Kidney epithelial cell (primary cell): Measurements from ENCODE around the gene RPL26. TPM values are rescaled to one million over a fixed set of nuclear protein-coding genes. Genes with fewer than 3 reads are reported as not detected.
"Not testable (repeated sequence)": the region's sequence is repeated elsewhere in the genome, so short reads cannot be mapped to it uniquely, and the experiment has no call there.

Source experiments
- DNase-seq: peaks from one replicate; pipeline ENCODE4 v3.0.0-alpha.2; 2010; ENCODE audit warnings: low read depth
- H3K27me3 ChIP-seq: 2 replicates; pipeline ENCODE4 v1.6.0; 2011; ENCODE audit warnings: low read length; ENCODE audit not compliant: control insufficient read depth, insufficient read depth
- H3K36me3 ChIP-seq: 2 replicates; pipeline ENCODE4 v1.5.1; 2011; ENCODE audit warnings: low read length; ENCODE audit not compliant: control insufficient read depth, insufficient read depth
- H3K4me3 ChIP-seq: 2 replicates; pipeline ENCODE4 v1.5.1; 2011; ENCODE audit warnings: low read depth, mild to moderate bottlenecking, control low read depth, low read length
- total RNA-seq: library from RNA; depleted of rRNA; stranded (reverse); fragments of >200 nt; gene quantifications from 2 replicates; pipeline ENCODE4 v1.2.3, GENCODE V29; 2015
- TF ChIP-seq, protein P1 (sequence below): IDR thresholded peaks from 2 replicates; pipeline ENCODE4 v1.5.1; 2011; ENCODE audit warnings: mild to moderate bottlenecking, moderate library complexity, low read length, control low read depth, inconsistent platforms; ENCODE audit not compliant: insufficient read depth, poor library complexity, severe bottlenecking

The RPL26 gene
- total RNA-seq, 1 donor from 2014 or later: 6,972 TPM

DNA sequence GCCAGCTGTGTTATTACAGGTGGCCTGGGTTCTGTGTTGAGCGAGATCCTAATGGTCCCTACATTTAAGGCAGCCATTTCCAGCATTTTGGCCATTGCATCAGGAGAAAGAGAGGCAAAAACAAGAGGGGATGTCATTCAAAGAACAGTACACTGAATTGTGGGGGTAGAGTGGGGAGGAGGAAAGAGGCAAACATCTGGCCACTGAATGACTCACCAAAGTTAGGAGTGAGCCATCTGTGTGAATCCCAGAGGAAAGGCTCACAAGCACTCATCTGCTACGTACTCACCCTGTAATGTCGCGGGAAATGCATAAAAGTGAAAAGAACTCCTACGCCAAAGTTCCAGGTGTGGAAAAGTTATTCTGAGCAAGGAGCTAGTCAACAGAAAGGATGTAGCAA lies 23.2 kb downstream of the RPL26 start:
- H3K4me3 ChIP-seq: no peak overlapping the region
- no peaks in the 10 kb centered on the region for H3K36me3 ChIP-seq
- no peaks in the 10 kb centered on the region for H3K27me3 ChIP-seq
- TF ChIP-seq, protein P1, sequence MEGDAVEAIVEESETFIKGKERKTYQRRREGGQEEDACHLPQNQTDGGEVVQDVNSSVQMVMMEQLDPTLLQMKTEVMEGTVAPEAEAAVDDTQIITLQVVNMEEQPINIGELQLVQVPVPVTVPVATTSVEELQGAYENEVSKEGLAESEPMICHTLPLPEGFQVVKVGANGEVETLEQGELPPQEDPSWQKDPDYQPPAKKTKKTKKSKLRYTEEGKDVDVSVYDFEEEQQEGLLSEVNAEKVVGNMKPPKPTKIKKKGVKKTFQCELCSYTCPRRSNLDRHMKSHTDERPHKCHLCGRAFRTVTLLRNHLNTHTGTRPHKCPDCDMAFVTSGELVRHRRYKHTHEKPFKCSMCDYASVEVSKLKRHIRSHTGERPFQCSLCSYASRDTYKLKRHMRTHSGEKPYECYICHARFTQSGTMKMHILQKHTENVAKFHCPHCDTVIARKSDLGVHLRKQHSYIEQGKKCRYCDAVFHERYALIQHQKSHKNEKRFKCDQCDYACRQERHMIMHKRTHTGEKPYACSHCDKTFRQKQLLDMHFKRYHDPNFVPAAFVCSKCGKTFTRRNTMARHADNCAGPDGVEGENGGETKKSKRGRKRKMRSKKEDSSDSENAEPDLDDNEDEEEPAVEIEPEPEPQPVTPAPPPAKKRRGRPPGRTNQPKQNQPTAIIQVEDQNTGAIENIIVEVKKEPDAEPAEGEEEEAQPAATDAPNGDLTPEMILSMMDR: no peak
- peak; percentile 76 for DNase-seq

DNA sequence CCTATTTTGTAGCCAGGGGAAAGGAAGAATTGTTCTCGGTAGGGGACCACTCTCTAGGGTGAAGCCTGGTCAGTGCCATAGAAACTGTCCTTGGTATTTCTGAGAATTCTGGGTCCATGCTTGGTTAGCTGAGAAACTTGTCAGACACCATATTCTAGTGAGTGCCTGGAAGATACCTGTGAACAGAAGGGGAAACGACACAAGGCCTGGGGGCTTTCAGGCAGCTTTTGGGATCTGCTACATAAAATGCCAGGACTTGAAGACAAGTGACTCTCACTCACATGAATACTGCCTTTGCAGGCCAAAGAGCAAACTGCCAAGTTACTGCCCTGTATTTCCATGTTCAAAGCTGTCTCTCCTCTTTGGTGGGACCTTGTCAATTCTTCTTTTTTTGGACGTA lies 25.1 kb downstream of the RPL26 start:
- H3K27me3 ChIP-seq: no peaks in the 10 kb centered on the region
- DNase-seq: no peak
- H3K36me3 ChIP-seq: no peaks in the 10 kb centered on the region
- TF ChIP-seq, protein P1: no peak
- H3K4me3 ChIP-seq: no peak overlapping the region

DNA sequence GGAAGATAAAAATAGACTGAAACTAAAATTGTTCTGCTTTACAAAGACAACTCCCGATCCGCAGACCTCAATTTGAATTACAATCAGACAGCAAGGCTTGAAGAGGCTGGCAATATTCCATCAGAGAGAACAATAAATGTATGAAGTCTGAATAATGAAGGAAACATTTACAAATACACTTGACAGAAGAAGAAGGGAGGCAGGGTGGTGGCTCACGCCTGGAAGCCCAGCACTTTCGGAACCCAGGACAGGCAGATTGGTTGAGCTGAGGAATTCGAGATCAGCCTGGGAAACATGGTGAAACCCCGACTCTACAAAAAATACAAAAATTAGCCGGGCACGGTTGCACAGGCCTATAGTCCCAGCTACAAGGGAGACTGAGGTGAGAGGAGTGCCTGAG lies 28.8 kb downstream of the RPL26 start:
- TF ChIP-seq, protein P1: no peak
- H3K27me3 ChIP-seq: no peaks in the 10 kb centered on the region
- H3K36me3 ChIP-seq: no peaks in the 10 kb centered on the region
- no peak overlapping the region for H3K4me3 ChIP-seq
- no peak for DNase-seq

DNA sequence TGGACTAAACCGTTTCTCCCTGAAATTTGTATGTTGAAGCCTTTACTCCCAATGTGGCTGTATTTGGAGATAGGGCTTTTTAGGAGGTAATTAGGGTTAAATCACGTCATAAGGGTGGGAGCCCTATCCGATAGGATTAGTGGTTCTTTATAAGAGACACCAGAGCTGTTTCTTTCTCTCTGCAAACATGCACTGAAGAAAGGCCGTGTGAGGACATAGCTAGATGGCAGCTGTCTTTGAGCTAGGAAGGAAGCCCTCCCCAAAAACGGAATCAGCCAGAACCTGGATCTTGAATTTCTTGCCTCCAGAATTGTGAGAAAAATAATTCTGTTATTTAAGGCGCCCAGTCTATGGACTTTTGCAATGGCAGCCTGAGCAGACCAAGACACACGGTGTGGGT lies 29.3 kb downstream of the RPL26 start:
- Histone ChIP-seq H3K36me3 (no peaks in the 10 kb centered on the region), H3K4me3 (no peak overlapping the region), H3K27me3 (no peaks in the 10 kb centered on the region)
- no peak for DNase-seq
- TF ChIP-seq, protein P1: no peak

DNA sequence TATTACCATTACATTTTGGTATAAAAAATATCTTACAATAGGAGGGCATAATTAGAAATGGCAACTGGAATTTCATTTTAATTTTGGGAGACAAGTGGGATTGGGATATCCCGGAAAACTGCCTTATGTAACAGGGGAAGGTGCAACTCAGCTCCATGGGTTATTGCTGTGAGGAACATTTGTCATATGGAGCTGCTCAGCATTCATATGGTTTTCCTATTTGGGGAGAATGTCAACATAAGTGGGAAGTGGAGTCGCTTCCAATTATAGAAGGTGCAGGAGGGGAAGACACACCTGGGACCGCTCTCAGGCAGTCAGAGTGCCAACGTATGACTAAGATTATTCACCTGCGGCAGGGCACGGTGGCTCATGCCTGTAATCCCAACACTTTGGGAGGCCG lies 32.7 kb downstream of the RPL26 start:
- Histone ChIP-seq H3K4me3 (no peak overlapping the region), H3K27me3 (peaks cover 14% of the 10 kb centered on the region), H3K36me3 (no peaks in the 10 kb centered on the region)
- TF ChIP-seq, protein P1: no peak
- DNase-seq: no peak

DNA sequence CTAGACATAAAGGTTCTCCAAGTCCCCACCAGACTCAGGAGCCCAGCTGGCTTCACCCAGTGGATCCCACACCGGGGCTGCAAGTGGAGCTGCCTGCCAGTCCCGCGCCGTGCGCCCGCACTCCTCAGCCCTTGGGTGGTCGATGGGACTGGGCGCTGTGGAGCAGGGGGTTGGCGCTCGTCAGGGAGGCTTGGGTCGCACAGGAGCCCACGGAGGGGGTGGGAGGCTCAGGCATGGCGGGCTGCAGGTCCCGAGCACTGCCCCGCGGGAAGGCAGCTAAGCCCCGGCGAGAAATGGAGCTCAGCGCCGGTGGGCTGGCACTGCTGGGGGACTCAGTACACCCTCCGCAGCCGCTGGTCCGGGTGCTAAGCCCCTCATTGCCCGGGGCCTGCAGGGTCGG lies 36.0 kb downstream of the RPL26 start:
- H3K27me3 ChIP-seq: peaks cover 15% of the 10 kb centered on the region
- not testable (repeated sequence) for H3K4me3 ChIP-seq, H3K36me3 ChIP-seq, DNase-seq
